Measurements from ENCODE around the gene ABCC9.
"Not testable (repeated sequence)": the region's sequence is repeated elsewhere in the genome, so short reads cannot be mapped to it uniquely, and the experiment has no call there.

Gene ABCC9

DNA sequence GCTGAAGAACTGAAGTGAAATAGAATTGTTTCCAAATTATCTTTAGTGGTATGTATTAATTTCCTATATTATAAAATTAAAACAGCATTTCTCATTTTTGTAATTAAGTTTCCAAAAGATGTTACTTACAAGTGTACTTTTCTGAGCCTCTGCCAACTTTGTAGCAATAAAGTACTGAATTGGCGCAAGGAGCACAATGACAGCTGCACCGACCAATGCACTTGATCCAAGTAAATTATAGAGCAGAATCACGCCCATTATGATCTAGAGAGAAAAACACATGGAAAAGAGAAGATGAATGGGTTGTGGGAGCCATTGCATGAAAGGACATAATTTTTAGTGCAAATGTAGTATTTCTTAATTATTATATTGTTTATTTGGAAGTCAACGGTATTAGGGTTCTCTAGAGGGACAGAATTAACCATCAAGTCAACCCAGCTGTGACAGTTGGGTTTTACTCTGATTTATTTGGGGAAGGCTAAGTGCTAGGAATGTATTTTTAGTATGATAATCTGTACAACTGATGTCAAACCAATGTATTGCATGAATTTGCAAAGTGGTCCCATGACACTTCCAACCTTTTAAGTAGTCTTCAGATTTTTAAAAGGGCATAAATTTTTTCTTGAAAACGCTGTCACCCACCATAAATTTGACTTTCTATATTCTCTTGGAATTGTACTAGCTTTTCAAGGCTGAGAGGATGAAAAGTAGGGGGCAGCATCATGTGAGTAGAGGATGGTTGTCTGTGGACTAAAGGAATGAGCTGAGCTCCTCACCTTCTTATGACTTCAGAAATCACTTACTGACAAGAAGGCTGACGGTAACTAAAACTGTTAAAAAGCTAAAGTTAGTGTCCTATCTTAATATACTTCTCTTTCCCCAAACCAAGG lies 33.0 kb downstream of the ABCC9 start:
- no peak overlapping the region for H3K4me3 ChIP-seq (ENCODE audit: low read depth, low read length)
- DNase-seq (ENCODE audit: low read depth), result no peak
- in situ Hi-C loops (cut with HindIII; ENCODE audit: low sequenced_read_pairs), result no loop called here
- TF ChIP-seq, protein P1, sequence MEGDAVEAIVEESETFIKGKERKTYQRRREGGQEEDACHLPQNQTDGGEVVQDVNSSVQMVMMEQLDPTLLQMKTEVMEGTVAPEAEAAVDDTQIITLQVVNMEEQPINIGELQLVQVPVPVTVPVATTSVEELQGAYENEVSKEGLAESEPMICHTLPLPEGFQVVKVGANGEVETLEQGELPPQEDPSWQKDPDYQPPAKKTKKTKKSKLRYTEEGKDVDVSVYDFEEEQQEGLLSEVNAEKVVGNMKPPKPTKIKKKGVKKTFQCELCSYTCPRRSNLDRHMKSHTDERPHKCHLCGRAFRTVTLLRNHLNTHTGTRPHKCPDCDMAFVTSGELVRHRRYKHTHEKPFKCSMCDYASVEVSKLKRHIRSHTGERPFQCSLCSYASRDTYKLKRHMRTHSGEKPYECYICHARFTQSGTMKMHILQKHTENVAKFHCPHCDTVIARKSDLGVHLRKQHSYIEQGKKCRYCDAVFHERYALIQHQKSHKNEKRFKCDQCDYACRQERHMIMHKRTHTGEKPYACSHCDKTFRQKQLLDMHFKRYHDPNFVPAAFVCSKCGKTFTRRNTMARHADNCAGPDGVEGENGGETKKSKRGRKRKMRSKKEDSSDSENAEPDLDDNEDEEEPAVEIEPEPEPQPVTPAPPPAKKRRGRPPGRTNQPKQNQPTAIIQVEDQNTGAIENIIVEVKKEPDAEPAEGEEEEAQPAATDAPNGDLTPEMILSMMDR (IDR thresholded peaks at IDR 0.05; ENCODE audit: low read depth, low read length, missing control alignments), result no peak

DNA sequence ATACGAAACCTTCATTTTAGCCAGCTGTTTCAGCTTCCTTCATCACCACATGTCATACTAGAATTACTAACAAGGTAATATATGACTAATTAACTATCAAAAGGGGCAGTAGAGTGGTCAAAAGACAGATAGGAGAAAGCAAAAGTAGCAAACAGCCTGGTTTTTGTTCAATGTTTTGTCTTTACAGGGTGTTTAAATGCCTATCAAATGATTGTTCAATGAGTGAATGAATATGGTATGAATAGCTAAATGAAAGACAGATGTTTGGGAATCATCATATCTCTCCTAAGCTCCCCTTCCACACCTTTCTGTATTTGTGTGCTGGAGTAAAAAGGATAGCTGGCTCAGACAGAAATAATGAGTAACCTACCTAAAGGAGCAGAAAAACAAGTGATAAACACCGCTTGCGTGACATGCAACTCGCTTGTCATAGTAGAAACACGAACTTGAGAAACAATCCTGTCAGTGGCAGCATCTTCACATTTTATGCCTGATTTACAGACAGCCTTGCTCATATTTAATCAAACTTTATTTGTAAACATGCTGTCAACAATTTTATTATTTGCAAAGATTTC lies 34.2 kb downstream of the ABCC9 start:
- no peak for DNase-seq (ENCODE audit: low read depth)
- TF ChIP-seq, protein P1 (IDR thresholded peaks at IDR 0.05; ENCODE audit: low read depth, low read length, missing control alignments), result no peak
- in situ Hi-C loops (cut with HindIII; ENCODE audit: low sequenced_read_pairs), result no loop called here
- no peak overlapping the region for H3K4me3 ChIP-seq (ENCODE audit: low read depth, low read length)

DNA sequence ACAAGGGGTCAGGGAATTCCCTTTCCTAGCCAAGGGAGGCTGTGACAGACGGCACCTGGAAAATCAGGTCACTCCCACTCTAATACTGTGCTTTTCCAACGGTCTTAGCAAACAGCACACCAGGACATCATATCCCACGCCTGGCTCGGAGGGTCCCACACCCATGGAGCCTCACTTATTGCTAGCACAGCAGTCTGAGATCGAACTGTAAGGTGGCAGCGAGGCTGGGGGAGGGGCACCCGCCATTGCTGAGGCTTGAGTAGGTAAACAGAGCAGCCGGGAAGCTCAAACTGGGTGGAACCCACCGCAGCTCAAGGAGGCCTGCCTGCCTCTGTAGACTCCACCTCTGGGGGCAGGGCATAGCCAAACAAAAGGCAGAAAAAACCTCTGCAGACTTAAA lies 41.7 kb downstream of the ABCC9 start:
- in situ Hi-C loops (cut with HindIII; ENCODE audit: low sequenced_read_pairs); DNase-seq (ENCODE audit: low read depth); H3K4me3 ChIP-seq (ENCODE audit: low read depth, low read length): not testable (repeated sequence)

DNA sequence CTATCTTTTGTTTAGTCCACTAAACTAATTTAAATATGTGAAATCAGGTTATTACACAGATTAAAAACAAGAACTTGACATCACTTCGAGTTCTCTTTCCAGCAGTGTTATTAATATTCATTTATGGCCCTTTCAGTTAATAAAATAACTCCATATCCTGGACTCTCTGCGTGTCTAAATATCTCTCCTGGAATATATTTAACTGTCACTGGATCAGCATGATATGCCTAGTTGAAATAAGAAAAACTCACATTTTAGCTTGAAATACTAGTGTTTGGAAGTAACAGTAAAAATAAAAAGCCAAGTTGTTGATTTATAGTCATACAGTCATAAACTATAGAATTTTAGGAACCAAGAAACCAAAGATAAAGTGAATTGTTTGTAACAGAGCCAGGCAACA lies 45.6 kb downstream of the ABCC9 start:
- no peak overlapping the region for H3K4me3 ChIP-seq (ENCODE audit: low read depth, low read length)
- DNase-seq (ENCODE audit: low read depth), result no peak
- TF ChIP-seq, protein P1 (IDR thresholded peaks at IDR 0.05; ENCODE audit: low read depth, low read length, missing control alignments), result no peak
- in situ Hi-C loops (cut with HindIII; ENCODE audit: low sequenced_read_pairs), result no loop called here

DNA sequence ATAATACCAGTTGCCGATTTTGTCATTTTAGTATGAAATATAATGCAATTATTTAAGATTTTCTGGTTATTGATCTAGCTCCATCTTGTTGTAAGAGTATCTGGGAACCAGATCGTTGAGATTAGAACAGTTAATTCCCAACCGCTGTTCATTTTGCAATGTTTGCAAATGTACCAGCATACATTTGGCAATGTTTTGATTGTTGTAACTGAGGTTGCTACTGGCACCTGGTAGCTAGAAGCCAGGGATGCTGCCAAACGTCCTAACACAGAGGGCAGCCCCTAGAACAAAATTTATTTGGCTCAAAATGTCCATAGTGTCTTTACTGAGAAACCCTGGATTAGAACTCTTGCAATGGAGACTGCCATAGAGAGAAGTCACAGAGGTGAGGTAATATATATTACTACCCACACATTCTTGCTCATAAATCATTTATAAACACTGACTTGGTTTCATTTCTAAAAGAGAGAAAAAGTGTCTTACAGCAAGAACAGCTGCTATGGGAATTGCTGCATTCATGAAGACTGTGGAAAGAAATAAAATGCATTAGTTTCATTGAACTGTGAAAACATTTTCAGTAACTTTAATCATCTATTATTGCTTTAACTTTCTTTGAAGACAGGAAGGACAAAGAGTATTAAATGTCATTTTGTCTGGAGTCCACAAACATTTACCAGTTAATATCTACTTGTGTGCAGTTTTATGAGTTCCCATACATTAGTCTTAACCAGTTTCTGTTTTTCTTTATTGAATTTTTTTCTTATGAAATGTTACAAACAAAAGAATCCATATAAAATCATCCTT lies 46.2 kb downstream of the ABCC9 start:
- no peak for DNase-seq (ENCODE audit: low read depth)
- TF ChIP-seq, protein P1 (IDR thresholded peaks at IDR 0.05; ENCODE audit: low read depth, low read length, missing control alignments), result no peak
- no peak overlapping the region for H3K4me3 ChIP-seq (ENCODE audit: low read depth, low read length)
- in situ Hi-C loops (cut with HindIII; ENCODE audit: low sequenced_read_pairs), result no loop called here

DNA sequence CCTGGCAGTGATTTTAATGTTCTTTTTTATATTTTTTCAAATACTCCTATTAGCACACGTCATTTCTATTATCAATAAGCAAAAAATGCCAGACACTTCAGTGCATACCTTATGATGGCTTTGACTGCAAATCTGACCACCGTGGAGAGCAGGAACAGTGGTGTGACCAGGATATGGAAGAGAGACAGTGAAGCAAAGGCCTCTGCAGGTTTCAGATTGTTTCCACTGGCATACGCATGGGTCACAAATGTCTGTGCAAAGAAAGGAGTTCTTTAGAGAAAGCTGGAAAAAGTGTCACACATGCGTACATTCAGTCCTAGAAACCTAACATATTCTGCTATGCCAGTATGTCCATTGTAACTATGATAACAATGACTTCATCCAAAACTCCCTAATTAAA lies 47.3 kb downstream of the ABCC9 start:
- DNase-seq (ENCODE audit: low read depth), result no peak
- in situ Hi-C loops (cut with HindIII; ENCODE audit: low sequenced_read_pairs), result no loop called here
- TF ChIP-seq, protein P1 (IDR thresholded peaks at IDR 0.05; ENCODE audit: low read depth, low read length, missing control alignments), result no peak
- no peak overlapping the region for H3K4me3 ChIP-seq (ENCODE audit: low read depth, low read length)

Measured in astrocyte of the cerebellum (primary cell).